Measurements from ENCODE around the gene FAM219B. TPM values are rescaled to one million over a fixed set of nuclear protein-coding genes. Genes with fewer than 3 reads are reported as not detected.

FAM219B gene
- total RNA-seq (100 to 1,000 TPM in 1 of 2 donors, 10 to 100 TPM in 1; 67.0 to 105 TPM), polyA plus RNA-seq (ENCODE audit: insufficient read length in 2 of 2) (10 to 100 TPM; 70.3 to 84.9 TPM)
- long read RNA-seq, donor 1, partial matches to known transcripts: 0 of 10 reads
- long read RNA-seq, donor 1, other reads (novel, unspliced or antisense): 0 of 10 reads
- long read RNA-seq, donor 2, partial matches to known transcripts: 15 of 19 reads
- long read RNA-seq, donor 2, other reads (novel, unspliced or antisense): 0 of 19 reads
- long read RNA-seq, donor 3, partial matches to known transcripts: 0 of 1 reads
- long read RNA-seq, donor 3, other reads (novel, unspliced or antisense): 0 of 1 reads
- long read RNA-seq, donor 4, transcript FAM219B-201 (5 exons, 3,550 nt): major isoform, 9 of 15 reads
- long read RNA-seq, donor 4, partial matches to known transcripts: 0 of 15 reads
- long read RNA-seq, donor 4, other reads (novel, unspliced or antisense): 0 of 15 reads

- peak within 1 kb of the TSS; percentile 94 for H3K27ac ChIP-seq (ENCODE audit: low read depth, low read length)
- peaks cover 36% of the 10 kb centered on the region for H3K36me3 ChIP-seq (ENCODE audit: control insufficient read depth, insufficient read depth, low read length)
- no peaks in the 10 kb centered on the region for H3K9me3 ChIP-seq (ENCODE audit: control insufficient read depth, insufficient read depth, low read length)
- DNase-seq (ENCODE audit: low read depth in 4 of 6, low spot score in 6 of 6): peak; percentile 70 to 97 (median 84)
- peaks cover 25% of the 10 kb centered on the region for H3K4me1 ChIP-seq (ENCODE audit: control insufficient read depth, insufficient read depth, low read length)
- H3K27me3 ChIP-seq (ENCODE audit: control insufficient read depth, insufficient read depth, low read length): no peaks in the 10 kb centered on the region
- under 1% methylated on average over 74 of the region's 74 CpGs for WGBS (ENCODE audit: insufficient coverage)
- H3K4me3 ChIP-seq (ENCODE audit: low read depth, low read length): peak within 1 kb of the TSS; percentile 89
Measured at GRCh38 chr15:74906450-74907162, at the start of gene FAM219B. TSS of gene FAM219B (minus strand) at chr15:74906851. CDS start at chr15:74906800, 51 bp downstream.

- Histone ChIP-seq H3K4me1 (ENCODE audit: control insufficient read depth, insufficient read depth, low read length) (peaks cover 55% of the 10 kb centered on the region), H3K27me3 (ENCODE audit: control insufficient read depth, insufficient read depth, low read length) (peaks cover 40% of the 10 kb centered on the region)
- 2% methylated on average over 86 of the region's 88 CpGs for WGBS (ENCODE audit: insufficient coverage)
Measured at GRCh38 chr15:74955796-74956647, 49.4 kb upstream of the FAM219B start.

GRCh38 chr15:74955017-74955416 is 48.4 kb upstream of the FAM219B start:
- DNase-seq (ENCODE audit: low read depth in 4 of 6, low spot score in 6 of 6): no peak
- H3K36me3 ChIP-seq (ENCODE audit: control insufficient read depth, insufficient read depth, low read length): no peaks in the 10 kb centered on the region
- no peak overlapping the region for H3K27ac ChIP-seq (ENCODE audit: low read depth, low read length)
- H3K4me1 ChIP-seq (ENCODE audit: control insufficient read depth, insufficient read depth, low read length): peaks cover 59% of the 10 kb centered on the region
- peaks cover 39% of the 10 kb centered on the region for H3K27me3 ChIP-seq (ENCODE audit: control insufficient read depth, insufficient read depth, low read length)
- WGBS (ENCODE audit: insufficient coverage): 59% methylated on average over 6 of the region's 8 CpGs
- H3K9me3 ChIP-seq (ENCODE audit: control insufficient read depth, insufficient read depth, low read length): no peaks in the 10 kb centered on the region
- peak overlapping the region; percentile 11 for H3K4me3 ChIP-seq (ENCODE audit: low read depth, low read length)

More at GRCh38 chr15:74955796-74956647, 49.4 kb upstream of the FAM219B start:
- Histone ChIP-seq H3K4me3 (ENCODE audit: low read depth, low read length) (peak overlapping the region; percentile 48), H3K36me3 (ENCODE audit: control insufficient read depth, insufficient read depth, low read length) (no peaks in the 10 kb centered on the region), H3K9me3 (ENCODE audit: control insufficient read depth, insufficient read depth, low read length) (no peaks in the 10 kb centered on the region), H3K27ac (ENCODE audit: low read depth, low read length) (no peak overlapping the region)
- DNase-seq (ENCODE audit: low read depth in 4 of 6, low spot score in 6 of 6): peak in 2 of 6 donors; percentile 84 to 93

- H3K27me3 ChIP-seq (ENCODE audit: control insufficient read depth, insufficient read depth, low read length): peaks cover 36% of the 10 kb centered on the region
- H3K9me3 ChIP-seq (ENCODE audit: control insufficient read depth, insufficient read depth, low read length): no peaks in the 10 kb centered on the region
- no peaks in the 10 kb centered on the region for H3K36me3 ChIP-seq (ENCODE audit: control insufficient read depth, insufficient read depth, low read length)
- peaks cover 58% of the 10 kb centered on the region for H3K4me1 ChIP-seq (ENCODE audit: control insufficient read depth, insufficient read depth, low read length)
- H3K27ac ChIP-seq (ENCODE audit: low read depth, low read length): no peak overlapping the region
- peak overlapping the region; percentile 11 for H3K4me3 ChIP-seq (ENCODE audit: low read depth, low read length)
- DNase-seq (ENCODE audit: low read depth in 4 of 6, low spot score in 6 of 6): peak in 2 of 6 donors; percentile 56 to 82
Measured at GRCh38 chr15:74954515-74954914, 47.9 kb upstream of the FAM219B start.

GRCh38 chr15:74951006-74951405 is 44.4 kb upstream of the FAM219B start:
- no peaks in the 10 kb centered on the region for H3K9me3 ChIP-seq (ENCODE audit: control insufficient read depth, insufficient read depth, low read length)
- WGBS (ENCODE audit: insufficient coverage): 67% methylated on average over 3 of the region's 3 CpGs
- H3K27ac ChIP-seq (ENCODE audit: low read depth, low read length): no peak overlapping the region
- no peak for DNase-seq (ENCODE audit: low read depth in 4 of 6, low spot score in 6 of 6)
- H3K36me3 ChIP-seq (ENCODE audit: control insufficient read depth, insufficient read depth, low read length): no peaks in the 10 kb centered on the region
- H3K4me1 ChIP-seq (ENCODE audit: control insufficient read depth, insufficient read depth, low read length): peaks cover 27% of the 10 kb centered on the region
- H3K27me3 ChIP-seq (ENCODE audit: control insufficient read depth, insufficient read depth, low read length): peaks cover 10% of the 10 kb centered on the region
- no peak overlapping the region for H3K4me3 ChIP-seq (ENCODE audit: low read depth, low read length)

GRCh38 chr15:74950078-74950908 is 43.6 kb upstream of the FAM219B start:
- peaks cover 20% of the 10 kb centered on the region for H3K4me1 ChIP-seq (ENCODE audit: control insufficient read depth, insufficient read depth, low read length)
- no peak overlapping the region for H3K4me3 ChIP-seq (ENCODE audit: low read depth, low read length)
- WGBS (ENCODE audit: insufficient coverage): 35% methylated on average over 2 of the region's 7 CpGs
- no peaks in the 10 kb centered on the region for H3K36me3 ChIP-seq (ENCODE audit: control insufficient read depth, insufficient read depth, low read length)
- no peak overlapping the region for H3K27ac ChIP-seq (ENCODE audit: low read depth, low read length)
- DNase-seq (ENCODE audit: low read depth in 4 of 6, low spot score in 6 of 6): peak in 4 of 6 donors; percentile 72 to 96 (median 88)
- no peaks in the 10 kb centered on the region for H3K9me3 ChIP-seq (ENCODE audit: control insufficient read depth, insufficient read depth, low read length)
- H3K27me3 ChIP-seq (ENCODE audit: control insufficient read depth, insufficient read depth, low read length): peaks cover 3% of the 10 kb centered on the region

GRCh38 chr15:74937590-74938371 is 31.1 kb upstream of the FAM219B start, which contains the start of gene COX5A:
TSS of gene COX5A (minus strand) at chr15:74938073. CDS start at chr15:74938014, 59 bp downstream.
- peaks cover 2% of the 10 kb centered on the region for H3K36me3 ChIP-seq (ENCODE audit: control insufficient read depth, insufficient read depth, low read length)
- H3K4me3 ChIP-seq (ENCODE audit: low read depth, low read length): peak within 1 kb of the TSS; percentile 81
- DNase-seq (ENCODE audit: low read depth in 4 of 6, low spot score in 6 of 6): peak; percentile 83 to 99 (median 94)
- H3K27ac ChIP-seq (ENCODE audit: low read depth, low read length): peak within 1 kb of the TSS; percentile 81
- no peaks in the 10 kb centered on the region for H3K9me3 ChIP-seq (ENCODE audit: control insufficient read depth, insufficient read depth, low read length)
- WGBS (ENCODE audit: insufficient coverage): under 1% methylated on average over 80 of the region's 85 CpGs
- no peaks in the 10 kb centered on the region for H3K27me3 ChIP-seq (ENCODE audit: control insufficient read depth, insufficient read depth, low read length)
- peaks cover 11% of the 10 kb centered on the region for H3K4me1 ChIP-seq (ENCODE audit: control insufficient read depth, insufficient read depth, low read length)

GRCh38 chr15:74937272-74937589 is 30.6 kb upstream of the FAM219B start:
- Histone ChIP-seq H3K4me1 (ENCODE audit: control insufficient read depth, insufficient read depth, low read length) (peaks cover 11% of the 10 kb centered on the region), H3K27me3 (ENCODE audit: control insufficient read depth, insufficient read depth, low read length) (no peaks in the 10 kb centered on the region), H3K4me3 (ENCODE audit: low read depth, low read length) (peak overlapping the region; percentile 81), H3K9me3 (ENCODE audit: control insufficient read depth, insufficient read depth, low read length) (no peaks in the 10 kb centered on the region), H3K36me3 (ENCODE audit: control insufficient read depth, insufficient read depth, low read length) (peaks cover 2% of the 10 kb centered on the region), H3K27ac (ENCODE audit: low read depth, low read length) (peak overlapping the region; percentile 71)
- DNase-seq (ENCODE audit: low read depth in 4 of 6, low spot score in 6 of 6): peak in 1 of 6 donors; percentile 39
- WGBS (ENCODE audit: insufficient coverage): 0% methylated on average over 15 of the region's 18 CpGs
